ENCODE data around the gene TSPAN2.

- TF ChIP-seq POLR2A (IDR thresholded peaks at IDR 0.05): no peak
- no peak for TF ChIP-seq CTCF (IDR thresholded peaks at IDR 0.05)
Measured at GRCh38 chr1:115036814-115037507, 52.3 kb downstream of the TSPAN2 start.

All from Peyer's patch (tissue), 4 donors.